Gastrocnemius medialis (tissue), 4 donors: ENCODE measurements around the gene DNMT3L. TPM values are rescaled to one million over a fixed set of nuclear protein-coding genes. Genes with fewer than 3 reads are reported as not detected.
"Not testable (repeated sequence)": the region's sequence is repeated elsewhere in the genome, so short reads cannot be mapped to it uniquely, and the experiment has no call there.

Source experiments
- ATAC-seq, 2 donors: fragments of 150-250 bp; one replicate each; pipeline ENCODE4 v1.9.1; 2016
- DNase-seq, 2 donors: peaks; one replicate each; pipeline ENCODE4 v3.0.0-alpha.2; 2019
- H3K27ac ChIP-seq, 4 donors: fragments of 200-600 bp; sonication (generic); 1 replicate in 1 of 4; 2 replicates in 3 of 4; pipeline ENCODE4 v1.5.1; 2016 to 2018; ENCODE audit warnings: mild to moderate bottlenecking in 2 of 4, moderate library complexity in 1 of 4
- H3K27me3 ChIP-seq, 3 donors: fragments of 200-600 bp; sonication (generic) in 2 of 3; 1 replicate in 1 of 3; 2 replicates in 2 of 3; pipeline versions ENCODE4 v1.5.1 to v1.6.0; 2016 to 2019; ENCODE audit warnings: mild to moderate bottlenecking in 1 of 3, moderate library complexity in 1 of 3
- H3K36me3 ChIP-seq, 2 donors: fragments of 200-600 bp; sonication (generic) in 1 of 2; one replicate each; pipeline ENCODE4 v1.5.1; 2017 to 2018
- H3K4me1 ChIP-seq, 2 donors: fragments of 200-600 bp; sonication (generic) in 1 of 2; one replicate each; pipeline ENCODE4 v1.5.1; 2016 to 2017; ENCODE audit warnings: mild to moderate bottlenecking in 2 of 2
- H3K4me3 ChIP-seq, 4 donors: fragments of 200-600 bp; sonication (generic) in 3 of 4; 1 replicate in 1 of 4; 2 replicates in 3 of 4; pipeline ENCODE4 v1.5.1; 2016 to 2019; ENCODE audit warnings: mild to moderate bottlenecking in 2 of 4
- H3K9me3 ChIP-seq, 3 donors: fragments of 200-600 bp; sonication (generic) in 2 of 3; 1 replicate in 1 of 3; 2 replicates in 2 of 3; pipeline ENCODE4 v1.5.1; 2016 to 2019
- in situ Hi-C, 4 donors: fragments of 200-750 bp; cut with MboI; loops; one replicate each; pipeline versions ENCODE4 v1.15.0 to v1.8.0; 2017; ENCODE audit warnings: low sequenced_read_pairs in 4 of 4
- intact Hi-C: fragments of 100-400 bp; cut with DNase I; formaldehyde crosslinking; loops from one replicate; pipeline ENCODE4 v1.15.1; 2023; ENCODE audit warnings: low total_unique reads
- total RNA-seq, 4 donors: library from RNA; depleted of rRNA; stranded (reverse); fragments of >200 nt; gene quantifications; one replicate each; pipeline versions ENCODE4 v1.1.0 to v1.2.3, GENCODE V29; 2016

Gene DNMT3L
- total RNA-seq, 4 donors from 2014 or later = not detected

DNA sequence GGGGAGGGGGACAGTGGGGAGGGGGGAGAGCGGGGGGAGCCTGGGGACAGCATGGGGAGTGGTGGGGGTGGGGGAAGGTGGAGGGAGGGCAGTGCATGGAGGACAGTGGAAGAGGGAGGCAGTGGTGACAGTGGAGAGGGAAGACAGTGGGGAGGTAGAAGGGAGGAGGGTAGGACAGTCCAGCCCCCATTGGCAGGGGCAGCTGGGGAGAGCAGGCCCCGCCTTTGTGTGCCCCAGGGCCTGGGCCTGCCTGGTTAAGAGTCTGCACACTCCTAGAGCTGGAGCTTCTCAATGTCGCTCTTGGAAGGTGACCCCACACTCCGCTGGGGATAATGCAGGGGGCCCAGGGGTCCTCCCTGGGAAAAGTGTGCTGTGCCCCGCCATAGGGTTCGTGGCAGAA, 36.1 kb downstream of the DNMT3L start:
- intact Hi-C loops, H3K27ac ChIP-seq, in situ Hi-C loops, H3K4me1 ChIP-seq, H3K9me3 ChIP-seq, H3K27me3 ChIP-seq, DNase-seq, H3K36me3 ChIP-seq, ATAC-seq, H3K4me3 ChIP-seq: not testable (repeated sequence)

DNA sequence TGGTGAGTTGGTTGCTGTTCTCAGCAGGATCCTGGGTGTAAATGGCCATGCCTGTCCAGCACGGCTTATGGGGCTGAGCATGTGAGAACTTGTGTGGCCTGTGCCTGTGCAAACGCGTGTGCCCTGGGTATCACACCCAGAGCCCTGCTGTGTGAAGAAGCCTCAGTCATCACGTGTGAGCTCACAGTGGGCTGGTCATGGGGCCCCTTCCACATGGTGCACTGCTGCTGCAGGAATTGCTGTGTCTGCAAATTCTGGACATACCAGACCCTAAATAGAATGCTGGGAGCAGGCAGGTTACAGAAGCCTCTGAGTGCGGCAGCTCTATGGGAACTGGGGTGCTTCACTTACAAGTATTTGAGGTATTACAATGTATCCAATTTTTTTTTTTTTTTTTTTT, 38.4 kb downstream of the DNMT3L start:
- H3K9me3 ChIP-seq, ATAC-seq, H3K27me3 ChIP-seq, DNase-seq, H3K4me3 ChIP-seq, H3K27ac ChIP-seq, intact Hi-C loops, in situ Hi-C loops, H3K4me1 ChIP-seq, H3K36me3 ChIP-seq: not testable (repeated sequence)

DNA sequence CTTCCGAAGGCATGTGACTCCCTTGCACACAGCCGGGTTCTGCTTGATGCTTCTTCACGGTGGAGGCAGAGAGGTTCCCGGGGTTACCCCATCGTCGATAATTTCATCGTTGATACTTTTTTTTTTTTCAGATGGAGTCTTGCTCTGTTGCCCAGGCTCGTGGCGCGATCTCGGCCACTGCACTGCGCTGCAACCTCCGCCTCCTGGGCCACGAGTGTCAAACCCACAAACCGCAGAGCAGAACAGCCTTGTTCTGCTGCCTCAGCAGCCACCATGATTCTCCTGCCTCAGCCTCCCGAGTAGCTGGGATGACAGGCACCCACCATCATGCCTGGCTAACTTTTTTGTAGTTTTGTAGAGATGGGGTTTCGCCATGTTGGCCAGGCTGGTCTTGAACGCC, 41.0 kb downstream of the DNMT3L start:
- H3K27me3 ChIP-seq, ATAC-seq, intact Hi-C loops: not testable (repeated sequence)

DNA sequence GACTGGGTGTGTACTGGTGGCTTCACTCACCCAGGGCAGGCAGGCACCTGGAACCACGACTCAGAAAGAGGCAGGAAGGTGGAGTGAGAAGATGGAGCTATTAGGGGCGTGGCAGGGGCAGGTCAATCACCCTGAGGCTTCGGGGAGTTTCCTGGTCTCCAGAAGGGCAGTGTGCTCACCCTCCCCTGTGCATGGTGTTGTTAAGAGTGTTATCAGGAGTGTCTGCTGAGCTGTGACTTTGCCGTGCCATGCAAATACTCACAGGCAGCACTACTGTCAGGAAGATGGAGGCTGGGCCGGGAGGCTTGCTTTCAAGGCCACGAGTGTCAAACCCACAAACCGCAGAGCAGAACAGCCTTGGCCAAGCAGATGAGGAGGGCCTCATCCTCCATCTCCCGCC, 43.2 kb downstream of the DNMT3L start:
- H3K4me1 ChIP-seq, in situ Hi-C loops, H3K27me3 ChIP-seq, H3K36me3 ChIP-seq, H3K27ac ChIP-seq, ATAC-seq, DNase-seq, H3K4me3 ChIP-seq, intact Hi-C loops, H3K9me3 ChIP-seq: not testable (repeated sequence)

More for the DNA sequence above, 41.0 kb downstream of the DNMT3L start:
- H3K36me3 ChIP-seq, H3K4me3 ChIP-seq, H3K27ac ChIP-seq, H3K9me3 ChIP-seq, DNase-seq, in situ Hi-C loops, H3K4me1 ChIP-seq: not testable (repeated sequence)

DNA sequence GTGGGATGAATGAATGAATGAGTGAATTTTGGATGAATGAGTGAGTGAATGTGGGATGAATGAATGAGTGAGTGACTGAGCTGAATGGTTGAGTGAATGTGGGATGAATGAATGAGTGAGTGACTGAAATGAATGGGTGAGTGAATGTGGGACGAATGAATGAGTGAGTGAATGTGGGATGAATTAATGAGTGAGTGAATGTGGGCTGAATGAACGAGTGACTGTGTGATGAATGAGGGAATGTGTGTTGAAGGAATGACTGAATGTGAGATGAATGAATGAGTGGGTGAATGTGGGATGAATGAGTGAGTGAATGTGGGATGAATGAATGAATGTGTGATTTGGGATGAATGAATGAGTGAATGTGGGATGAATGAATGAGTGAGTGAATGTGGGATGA, 49.7 kb downstream of the DNMT3L start:
- H3K27me3 ChIP-seq, intact Hi-C loops, H3K36me3 ChIP-seq, ATAC-seq, H3K27ac ChIP-seq, DNase-seq, in situ Hi-C loops, H3K4me3 ChIP-seq, H3K4me1 ChIP-seq, H3K9me3 ChIP-seq: not testable (repeated sequence)

DNA sequence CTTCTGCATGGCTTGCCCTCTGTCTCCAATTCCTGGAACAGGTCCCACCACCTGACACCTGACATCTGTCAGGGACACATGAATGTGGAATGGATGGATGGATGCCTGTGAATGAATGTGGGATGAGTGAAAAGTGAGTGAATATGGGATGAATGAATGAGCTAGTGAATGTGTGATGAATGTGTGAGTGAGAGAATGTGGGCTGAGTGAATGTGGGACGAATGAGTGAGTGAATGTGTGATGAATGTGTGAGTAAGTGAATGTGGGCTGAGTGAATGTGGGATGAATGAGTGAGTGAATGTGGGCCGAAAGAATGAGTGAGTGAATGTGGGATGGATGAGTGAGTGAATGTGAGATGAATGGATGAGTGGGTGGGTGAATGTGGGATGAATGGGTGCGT, 50.1 kb downstream of the DNMT3L start:
- ATAC-seq, H3K4me1 ChIP-seq, intact Hi-C loops, H3K27me3 ChIP-seq, H3K4me3 ChIP-seq, H3K27ac ChIP-seq, DNase-seq, in situ Hi-C loops, H3K9me3 ChIP-seq, H3K36me3 ChIP-seq: not testable (repeated sequence)

DNA sequence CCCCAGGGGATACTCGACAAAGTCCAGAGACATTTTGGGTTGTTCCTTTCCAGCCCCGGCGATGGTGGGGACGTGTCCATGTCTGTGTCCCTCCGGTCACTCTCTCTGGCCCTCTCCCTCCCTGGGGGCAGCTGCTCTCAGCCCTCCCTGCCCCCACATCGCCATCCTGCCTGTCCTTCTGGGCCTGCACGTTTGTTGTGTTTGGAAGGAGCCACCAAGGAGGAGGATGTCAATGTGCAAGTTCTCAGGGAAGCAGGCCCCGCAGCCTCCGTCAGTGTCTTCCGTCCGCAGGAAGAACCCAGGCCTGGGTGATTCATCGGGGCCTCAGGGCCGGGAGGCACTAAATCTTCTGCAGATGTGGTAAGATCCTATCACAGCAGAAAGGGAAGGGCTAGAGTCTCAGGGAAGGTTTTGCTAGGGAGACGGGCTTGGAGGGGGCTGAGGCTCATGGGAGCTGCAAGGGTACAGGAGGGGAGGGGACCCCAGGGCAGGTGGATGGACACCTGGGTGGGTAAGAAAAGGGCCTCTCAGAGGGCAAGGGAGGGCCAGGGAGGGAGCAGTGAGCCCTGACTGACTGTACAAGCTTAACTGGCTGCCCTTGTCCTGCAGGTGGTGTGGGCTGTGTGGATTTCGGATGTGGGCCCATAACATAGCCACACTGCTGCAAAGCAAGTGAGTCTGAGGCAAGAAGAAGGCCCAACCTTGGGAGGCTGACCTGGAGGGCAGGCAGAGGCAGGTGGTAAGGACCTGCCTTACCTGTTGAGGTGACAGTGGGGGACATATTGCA, 53.6 kb downstream of the DNMT3L start:
- H3K9me3 ChIP-seq, H3K27ac ChIP-seq, H3K4me3 ChIP-seq, DNase-seq, H3K27me3 ChIP-seq, H3K36me3 ChIP-seq, in situ Hi-C loops, H3K4me1 ChIP-seq, intact Hi-C loops: not testable (repeated sequence)
- ATAC-seq = peak in 1 of 2 donors; percentile 63

DNA sequence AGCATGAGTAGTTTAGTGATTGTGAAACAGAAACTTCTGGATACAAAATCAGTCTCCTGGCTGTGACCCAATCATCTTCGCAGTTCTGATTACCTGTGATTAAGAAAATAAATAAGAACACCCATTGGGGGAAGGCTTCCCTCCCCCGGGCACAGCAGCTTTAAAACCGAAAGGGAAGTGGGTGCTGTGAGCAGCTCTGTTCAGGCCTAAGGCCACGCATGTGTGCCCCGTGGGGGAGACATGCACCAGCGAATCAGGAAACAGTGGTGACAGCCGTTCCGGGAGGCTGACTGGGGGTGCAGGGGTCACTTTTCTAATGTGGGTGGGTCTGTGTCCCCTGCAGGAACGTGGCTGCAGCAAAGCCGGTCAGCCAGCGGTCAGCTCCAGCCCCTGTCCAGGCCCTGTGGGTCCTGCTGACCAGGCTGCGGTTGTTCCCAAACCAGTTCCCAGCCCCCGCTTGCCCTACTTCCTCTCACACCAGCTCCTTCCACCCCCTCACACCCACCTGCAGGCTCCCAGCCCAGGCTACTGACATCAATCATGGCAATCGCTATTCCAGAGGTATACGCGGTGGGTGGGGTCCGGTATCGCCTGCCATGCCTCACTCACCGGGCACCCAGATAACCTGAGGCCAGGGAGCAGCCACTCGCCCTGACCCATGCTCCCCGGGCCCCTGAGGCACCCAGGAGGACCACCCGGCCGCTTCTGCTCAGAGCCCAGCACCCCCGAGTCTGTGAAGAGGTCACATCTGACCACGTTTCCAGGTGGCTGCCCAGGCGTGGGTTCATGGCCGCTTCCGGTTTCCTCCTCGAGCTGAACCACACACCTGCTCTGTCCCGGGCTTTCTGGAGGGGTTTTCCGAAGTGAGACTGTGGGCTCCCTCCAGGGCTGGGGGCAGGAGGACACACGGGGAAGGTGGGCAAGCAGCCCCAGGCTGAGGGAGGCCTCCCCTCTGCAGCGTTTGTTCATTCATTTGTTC, 54.7 kb downstream of the DNMT3L start:
- H3K4me1 ChIP-seq, H3K9me3 ChIP-seq, H3K27ac ChIP-seq, H3K4me3 ChIP-seq, intact Hi-C loops, DNase-seq, in situ Hi-C loops, H3K27me3 ChIP-seq, ATAC-seq, H3K36me3 ChIP-seq: not testable (repeated sequence)

DNA sequence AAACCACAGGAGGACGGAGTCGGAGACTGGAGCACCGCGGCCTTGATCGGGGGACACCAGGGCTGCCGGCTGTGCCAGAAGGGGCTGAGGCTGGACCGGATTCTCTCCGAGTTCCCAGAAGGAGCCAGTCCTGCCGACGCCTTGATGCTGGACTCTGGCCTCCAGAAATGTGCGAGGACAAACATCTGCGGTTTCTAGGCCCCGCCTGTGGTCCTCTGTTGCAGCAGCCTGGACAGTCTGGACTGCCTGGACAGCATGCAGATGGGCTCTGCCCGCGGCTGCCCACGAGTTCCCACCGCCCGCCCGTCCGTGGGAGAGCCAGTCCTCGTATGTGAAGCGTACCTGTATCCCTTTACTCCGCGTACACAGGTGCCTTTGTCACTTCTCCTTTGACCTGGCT, 55.5 kb downstream of the DNMT3L start:
- intact Hi-C loops, H3K4me1 ChIP-seq, DNase-seq, H3K9me3 ChIP-seq, H3K36me3 ChIP-seq, H3K4me3 ChIP-seq, H3K27me3 ChIP-seq, H3K27ac ChIP-seq, in situ Hi-C loops: not testable (repeated sequence)
- peak in 1 of 2 donors; percentile 53 for ATAC-seq

DNA sequence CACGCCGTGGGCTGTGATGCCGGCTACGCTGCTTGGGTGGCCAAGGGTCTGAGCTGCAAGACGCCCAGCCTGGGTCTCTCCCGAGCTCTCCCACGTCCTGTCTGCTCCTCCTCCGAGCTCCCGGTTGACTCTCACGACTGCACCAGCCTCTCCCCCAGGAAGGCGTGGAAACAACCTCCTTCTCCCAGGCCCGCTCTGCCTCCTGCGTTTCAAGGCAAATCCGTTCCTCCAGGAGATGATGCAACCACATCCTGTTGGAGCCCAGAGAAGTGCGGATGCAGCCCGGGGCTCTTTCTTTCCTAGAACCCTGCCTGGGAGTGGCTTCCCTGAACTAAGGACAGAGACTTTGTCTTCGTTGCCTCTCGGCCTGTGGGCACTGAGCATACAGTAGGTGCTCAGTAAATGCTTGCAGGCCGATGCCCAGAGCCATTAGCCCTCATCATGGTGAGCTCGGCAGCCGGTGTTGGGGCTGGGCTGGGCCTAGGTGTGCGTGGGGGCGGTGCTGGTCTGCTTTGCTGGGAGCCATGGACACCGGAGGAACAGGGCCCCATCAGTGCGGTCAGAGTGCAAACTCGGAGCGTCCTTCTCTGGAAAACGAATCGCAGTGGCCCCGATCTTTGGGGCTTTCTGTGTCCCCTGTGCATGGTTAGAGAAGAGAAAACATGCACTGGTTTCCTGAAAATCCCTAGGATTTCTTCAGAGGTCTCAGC, 59.0 kb downstream of the DNMT3L start:
- H3K27ac ChIP-seq, H3K4me3 ChIP-seq, H3K27me3 ChIP-seq, intact Hi-C loops, H3K4me1 ChIP-seq, H3K9me3 ChIP-seq, in situ Hi-C loops, DNase-seq, H3K36me3 ChIP-seq: not testable (repeated sequence)
- peak in 1 of 2 donors; percentile 33 for ATAC-seq

DNA sequence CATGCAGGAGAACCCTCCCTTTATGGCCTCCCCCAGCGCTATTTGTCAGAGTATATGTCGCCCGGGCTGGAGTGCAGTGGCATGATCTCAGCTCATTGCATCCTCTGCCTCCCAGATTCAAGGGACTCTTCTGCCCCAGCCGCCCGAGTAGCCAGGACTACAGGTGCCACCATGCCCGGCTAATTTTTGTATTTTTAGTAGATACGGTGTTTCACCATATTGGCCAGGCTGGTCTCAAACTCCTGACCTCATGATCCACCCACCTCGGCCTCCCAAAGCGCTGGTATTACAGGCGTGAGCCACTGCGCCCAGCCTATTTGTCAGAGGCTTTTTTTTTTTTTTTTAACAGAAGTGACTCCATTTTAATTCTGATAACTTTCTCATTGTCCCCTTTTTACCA, 61.7 kb downstream of the DNMT3L start:
- H3K4me3 ChIP-seq, H3K9me3 ChIP-seq, DNase-seq, ATAC-seq, intact Hi-C loops, H3K27me3 ChIP-seq, in situ Hi-C loops, H3K36me3 ChIP-seq, H3K27ac ChIP-seq, H3K4me1 ChIP-seq: not testable (repeated sequence)
